H54 (cell line): Measurements from ENCODE around the gene SULT4A1.

Experiments used
- DNase-seq: peaks from one replicate; pipeline ENCODE4 v3.0.0; 2011; ENCODE audit warnings: low spot score, mixed read lengths; ENCODE audit not compliant: insufficient read length
- FAIRE-seq: peaks from 3 replicates; lab custom pipeline; 2011; peaks lifted over from hg19 to GRCh38; lab: Jason Lieb, UNC
- POLR2A ChIP-seq: IDR thresholded peaks from 2 replicates; pipeline ENCODE4 v1.6.1; 2011; ENCODE audit warnings: low read depth, mild to moderate bottlenecking, low read length

Gene SULT4A1

DNA sequence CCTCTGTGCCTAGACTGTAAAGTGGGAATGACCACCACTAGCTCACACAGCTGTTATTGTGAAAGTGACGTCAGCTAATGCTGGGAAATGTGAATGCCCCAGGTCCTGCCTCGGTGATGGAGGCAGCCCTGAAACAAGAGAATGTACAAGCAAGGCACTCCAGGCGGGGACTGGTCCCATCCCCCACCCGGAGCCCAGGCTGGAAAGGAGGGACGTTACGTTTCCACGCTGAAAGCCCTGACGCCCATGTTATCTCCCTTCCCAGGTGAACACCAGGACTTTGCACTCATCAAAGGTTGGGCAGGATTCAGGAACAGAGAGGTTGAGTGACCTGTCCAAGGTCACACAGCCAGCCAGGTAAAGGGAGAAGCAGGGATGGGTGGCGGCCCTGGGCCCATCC is 784 bp downstream of the SULT4A1 start:
- DNase-seq: no peak

GRCh38 chr22:43860831-43861230 is 1.5 kb downstream of the SULT4A1 start:
- FAIRE-seq (no peak), DNase-seq (no peak)
- no peak for TF ChIP-seq POLR2A

More for the DNA sequence above, 784 bp downstream of the SULT4A1 start:
- no peak for FAIRE-seq
- TF ChIP-seq POLR2A: no peak

DNA sequence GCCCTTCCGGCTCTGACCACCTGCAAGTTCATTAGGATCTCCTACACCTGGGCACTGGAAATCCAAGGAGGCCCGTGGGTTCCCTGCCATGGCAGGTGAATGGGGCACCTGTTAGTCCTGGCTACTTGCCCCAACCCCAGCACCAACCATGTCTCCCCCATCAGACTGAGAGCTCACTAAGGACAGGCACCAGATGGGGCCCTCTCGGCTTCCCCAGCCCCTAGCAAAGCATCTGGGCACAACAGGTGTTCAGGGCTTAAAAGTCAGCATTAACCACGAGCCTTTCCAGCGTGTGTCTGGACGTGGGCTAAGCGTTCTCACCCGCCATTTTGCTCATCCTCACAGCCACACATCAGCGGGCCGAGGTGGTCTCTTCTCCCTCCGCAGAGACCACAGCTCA is 2.2 kb downstream of the SULT4A1 start:
- DNase-seq (no peak), FAIRE-seq (no peak)
- TF ChIP-seq POLR2A: no peak

GRCh38 chr22:43859621-43860020 is 2.7 kb downstream of the SULT4A1 start:
- no peak for TF ChIP-seq POLR2A
- FAIRE-seq: no peak
- DNase-seq: no peak

DNA sequence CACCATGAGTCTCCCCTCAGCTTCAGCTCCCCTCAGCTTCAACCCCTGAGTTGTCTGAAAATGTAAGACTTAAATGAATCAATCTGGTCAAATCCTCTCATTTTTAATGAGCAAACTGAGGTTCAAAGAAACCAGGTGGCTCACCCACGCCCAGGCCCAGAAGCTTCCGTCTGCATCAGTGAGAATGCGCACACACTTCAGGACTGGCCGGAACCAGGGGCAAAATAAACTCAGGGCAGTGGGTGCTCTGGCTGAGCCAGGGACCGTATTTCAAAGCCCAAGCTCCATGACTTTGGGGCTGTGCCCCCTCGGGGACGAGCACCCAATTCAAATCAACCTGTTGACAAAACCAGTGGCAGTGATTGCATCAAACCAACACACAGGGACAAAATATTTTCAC is 3.1 kb downstream of the SULT4A1 start:
- DNase-seq: no peak
- TF ChIP-seq POLR2A: no peak
- no peak for FAIRE-seq

DNA sequence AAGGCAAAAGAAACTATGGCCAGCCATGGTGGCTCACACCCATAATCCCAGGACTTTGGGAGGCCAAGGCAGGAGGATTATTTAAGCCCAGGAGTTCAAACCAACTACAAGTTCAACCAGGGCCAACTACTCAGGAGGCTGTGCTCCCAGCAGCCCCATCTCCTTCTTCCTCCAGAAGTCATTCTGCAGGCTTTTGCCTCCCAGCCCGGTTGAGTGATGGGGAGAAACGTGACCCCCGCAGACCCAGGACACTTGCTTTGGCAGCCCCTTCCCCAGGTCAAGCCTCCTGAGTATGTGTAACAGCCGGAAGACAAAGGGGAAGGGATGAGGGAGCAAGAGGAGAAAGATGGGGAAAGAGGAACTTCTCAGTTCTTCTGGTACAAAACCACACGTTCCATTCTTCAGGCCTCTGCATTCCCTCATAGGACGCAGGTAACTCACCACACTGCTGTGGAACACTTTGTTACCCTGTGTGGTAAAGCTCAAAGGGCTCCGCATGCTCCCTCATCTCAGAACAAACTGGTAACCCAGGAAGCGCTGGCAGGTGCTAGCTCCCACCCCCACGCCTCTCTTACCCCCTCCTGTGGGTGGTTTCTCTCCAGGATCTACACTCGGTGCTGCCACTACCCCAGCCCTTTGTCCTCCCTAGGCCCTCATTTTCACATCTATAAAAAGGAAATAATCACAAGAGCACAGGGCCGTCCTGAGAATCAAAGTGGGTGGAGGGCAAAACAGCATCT is 4.0 kb downstream of the SULT4A1 start:
- DNase-seq (no peak), FAIRE-seq (no peak)
- no peak for TF ChIP-seq POLR2A

- DNase-seq: no peak
- FAIRE-seq: no peak
- no peak for TF ChIP-seq POLR2A
Observed at GRCh38 chr22:43857367-43857766, 4.9 kb downstream of the SULT4A1 start.

DNA sequence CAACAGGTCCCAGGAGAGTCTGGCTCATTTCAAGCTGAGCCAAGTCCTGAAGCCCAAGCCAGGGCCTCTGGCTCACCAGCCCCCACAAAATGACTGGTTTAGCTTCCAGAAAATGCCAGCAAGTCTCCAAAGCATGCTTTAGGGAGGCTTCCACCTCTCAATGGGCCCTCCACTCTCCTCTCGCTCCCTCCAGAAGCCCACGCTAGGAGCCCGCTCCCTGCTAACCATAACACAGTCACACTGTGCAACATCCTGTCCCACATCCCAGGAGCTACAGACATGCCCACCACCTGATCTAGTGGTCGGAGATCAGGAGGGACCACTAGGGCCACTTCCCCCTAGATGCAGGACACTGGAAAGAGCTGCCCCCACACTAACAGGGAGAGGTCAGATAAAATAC is 6.9 kb downstream of the SULT4A1 start:
- no peak for TF ChIP-seq POLR2A
- DNase-seq: no peak
- no peak for FAIRE-seq

- no peak for DNase-seq
- no peak for FAIRE-seq
- TF ChIP-seq POLR2A: no peak
Observed at GRCh38 chr22:43854786-43855271, 7.5 kb downstream of the SULT4A1 start.

DNA sequence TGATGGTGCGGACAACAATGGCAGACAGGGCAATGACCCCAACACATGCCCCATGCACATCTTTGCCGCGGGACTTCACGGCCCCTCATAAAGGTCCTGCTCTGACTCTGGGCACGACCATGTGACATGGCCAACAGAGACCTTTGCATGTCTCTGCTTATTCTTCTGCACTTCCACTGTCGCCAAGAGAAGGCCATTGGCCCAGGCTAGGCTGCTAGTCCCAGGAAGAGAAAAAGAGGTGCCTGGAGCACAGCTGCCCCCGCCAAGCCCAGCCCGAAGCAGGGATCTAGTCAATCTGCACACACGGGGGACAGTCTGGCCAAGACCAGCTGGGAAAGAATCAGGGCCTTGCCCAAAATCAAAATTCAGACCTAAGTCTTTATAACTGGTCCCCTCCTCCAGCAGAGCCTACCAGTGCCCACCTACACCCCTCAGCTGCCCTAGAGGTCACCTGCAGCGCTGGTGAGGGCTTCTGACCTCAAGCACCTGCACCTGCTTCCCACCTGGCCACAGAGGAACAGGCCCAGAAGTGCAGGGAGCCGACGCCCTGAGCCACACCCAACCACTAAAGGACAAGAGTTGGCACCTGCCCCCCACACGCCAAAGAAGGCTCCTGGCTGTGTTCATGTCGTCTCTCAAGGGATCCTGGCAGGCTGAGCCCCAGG is 8.1 kb downstream of the SULT4A1 start:
- FAIRE-seq: no peak

GRCh38 chr22:43853328-43853931 is 8.9 kb downstream of the SULT4A1 start:
- TF ChIP-seq POLR2A: no peak

More for the DNA sequence above, 8.1 kb downstream of the SULT4A1 start:
- TF ChIP-seq POLR2A: no peak
- no peak for DNase-seq

GRCh38 chr22:43852573-43853327 is 9.6 kb downstream of the SULT4A1 start:
- TF ChIP-seq POLR2A: no peak
- FAIRE-seq (no peak), DNase-seq (no peak)

More at GRCh38 chr22:43853328-43853931, 8.9 kb downstream of the SULT4A1 start:
- FAIRE-seq (no peak), DNase-seq (no peak)

DNA sequence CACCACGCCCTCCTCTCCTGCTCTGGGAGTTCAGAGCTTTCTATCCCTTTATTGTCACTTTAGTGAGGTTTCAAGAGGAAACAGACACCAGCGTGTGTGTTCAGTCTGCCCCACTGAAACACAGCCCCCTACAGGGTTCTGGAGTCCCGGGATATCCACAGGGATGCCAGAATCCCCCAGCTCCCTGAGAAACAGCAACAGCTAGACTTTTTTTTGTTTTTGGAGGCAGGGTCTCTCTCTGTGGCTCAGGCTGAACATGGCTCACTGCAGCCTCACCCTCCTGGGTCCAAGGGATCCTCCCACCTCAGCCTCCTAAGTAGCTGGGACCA is 10.4 kb downstream of the SULT4A1 start:
- DNase-seq: no peak
- no peak for FAIRE-seq
- no peak for TF ChIP-seq POLR2A
